GM18505 (cell line): Measurements from ENCODE around the gene B4GALT1.

ENCODE experiments used
- ATAC-seq: cut with Tn5 transposase; IDR thresholded peaks from one replicate; pipeline ENCODE4 v1.9.1; 2021; ENCODE audit not compliant: unreplicated experiment
- POLR2A ChIP-seq: IDR thresholded peaks from 4 replicates; pipeline ENCODE4 v1.6.1; 2011; ENCODE audit warnings: borderline replicate concordance; ENCODE audit not compliant: insufficient read depth, insufficient read length; ENCODE audit errors: extremely low read depth

The B4GALT1 gene

DNA sequence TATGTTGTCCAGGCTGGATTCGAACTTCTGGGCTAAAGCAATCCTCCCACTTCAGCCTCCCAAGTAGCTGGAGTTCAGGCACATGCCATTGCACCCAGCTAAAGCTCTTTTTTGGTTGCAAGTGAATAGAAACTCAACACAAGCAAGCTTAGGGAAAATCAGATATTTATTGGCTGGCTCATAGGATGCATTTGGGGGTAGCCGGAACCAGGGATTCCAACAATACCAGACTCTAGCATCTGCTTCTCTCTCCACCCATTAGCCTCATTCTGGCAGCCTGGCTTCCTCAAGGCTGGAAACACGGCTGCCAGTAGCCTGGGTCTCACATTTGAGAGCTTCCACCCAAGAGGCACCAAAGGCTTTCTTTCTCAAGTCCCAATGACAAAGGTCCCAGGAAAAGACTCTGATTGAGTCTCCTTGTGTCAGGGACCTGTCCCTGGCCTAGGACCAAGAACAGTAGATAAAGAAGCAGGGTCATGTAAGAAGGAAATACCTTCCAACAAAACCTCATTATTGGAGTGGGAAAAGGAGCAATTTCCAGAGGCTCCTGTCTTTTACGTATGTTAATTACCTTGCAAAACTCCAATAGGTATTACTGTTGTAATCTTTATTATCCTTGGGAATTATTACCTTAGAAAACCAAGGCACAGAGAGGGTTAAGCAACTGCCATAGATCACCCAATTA, 23.0 kb upstream of the B4GALT1 start:
- no peak for TF ChIP-seq POLR2A
- no peak for ATAC-seq

DNA sequence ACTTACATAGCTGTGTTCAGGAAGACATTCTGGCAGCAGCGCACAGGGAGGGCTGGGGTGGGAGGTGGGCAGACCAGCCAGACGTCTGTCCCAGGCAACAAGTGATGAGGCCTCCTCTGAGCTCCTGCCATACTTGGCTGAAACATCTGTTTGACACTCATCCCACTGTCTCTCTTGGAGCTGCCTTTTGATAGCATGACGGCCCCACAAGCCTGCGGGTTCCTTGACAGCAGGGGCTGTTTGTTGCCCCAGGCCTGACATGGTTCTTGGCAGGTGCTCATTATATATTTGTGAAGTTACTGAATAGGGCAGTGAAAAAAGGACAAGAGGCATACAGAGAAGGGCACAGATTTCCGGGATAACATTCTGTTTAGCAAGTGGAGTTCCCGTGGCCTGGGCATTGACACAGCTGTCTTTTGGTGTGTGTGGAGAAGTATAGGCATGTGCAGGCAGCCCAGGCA, 22.2 kb upstream of the B4GALT1 start:
- no peak for ATAC-seq

DNA sequence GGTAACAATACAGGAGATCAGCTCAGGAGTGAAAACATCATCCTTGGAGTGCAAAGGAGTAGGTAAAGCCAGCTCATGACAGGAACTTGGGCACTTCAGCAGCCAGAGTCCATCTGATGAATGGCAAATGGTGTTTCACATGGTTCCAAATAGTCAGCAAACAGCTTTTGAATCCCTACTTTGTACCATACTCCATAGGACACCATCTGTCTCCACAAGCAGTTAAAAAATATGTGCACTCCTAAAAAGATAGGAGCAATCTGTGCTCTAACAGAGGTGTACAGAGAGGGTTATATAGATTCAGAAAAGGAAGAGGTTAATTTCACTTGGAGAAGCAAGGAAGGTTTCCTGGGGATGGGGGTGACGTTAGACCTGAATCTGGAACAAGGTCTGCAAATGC, 21.6 kb upstream of the B4GALT1 start:
- no peak for ATAC-seq

More for the DNA sequence above, 22.2 kb upstream of the B4GALT1 start:
- TF ChIP-seq POLR2A = no peak

GRCh38 chr9:33187519-33188218, 20.5 kb upstream of the B4GALT1 start:
- ATAC-seq = no peak
- no peak for TF ChIP-seq POLR2A

More for the DNA sequence above, 21.6 kb upstream of the B4GALT1 start:
- TF ChIP-seq POLR2A = no peak

- no peak for ATAC-seq
- no peak for TF ChIP-seq POLR2A
Observed at GRCh38 chr9:33186457-33187168, 19.5 kb upstream of the B4GALT1 start.

DNA sequence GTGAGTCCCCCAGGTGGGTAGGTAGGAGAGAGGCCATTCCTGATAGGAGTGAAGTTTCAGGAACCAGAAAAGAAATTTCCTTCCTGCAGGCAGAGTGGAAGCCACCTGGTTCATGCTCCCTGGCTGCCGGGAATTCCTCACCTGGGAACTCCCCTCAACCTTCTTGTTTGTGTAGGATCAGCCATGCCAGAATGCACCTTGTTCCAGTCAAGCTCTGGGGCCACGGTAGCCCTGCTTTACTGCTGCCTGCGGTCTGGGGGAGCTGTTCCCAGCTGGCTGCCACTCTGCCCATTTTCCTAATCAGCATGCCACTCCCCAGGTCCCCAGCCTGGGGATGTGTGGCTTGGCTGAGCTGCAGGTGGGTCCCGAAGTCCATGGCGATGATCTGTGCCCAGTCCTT, 18.7 kb upstream of the B4GALT1 start:
- no peak for ATAC-seq
- no peak for TF ChIP-seq POLR2A

DNA sequence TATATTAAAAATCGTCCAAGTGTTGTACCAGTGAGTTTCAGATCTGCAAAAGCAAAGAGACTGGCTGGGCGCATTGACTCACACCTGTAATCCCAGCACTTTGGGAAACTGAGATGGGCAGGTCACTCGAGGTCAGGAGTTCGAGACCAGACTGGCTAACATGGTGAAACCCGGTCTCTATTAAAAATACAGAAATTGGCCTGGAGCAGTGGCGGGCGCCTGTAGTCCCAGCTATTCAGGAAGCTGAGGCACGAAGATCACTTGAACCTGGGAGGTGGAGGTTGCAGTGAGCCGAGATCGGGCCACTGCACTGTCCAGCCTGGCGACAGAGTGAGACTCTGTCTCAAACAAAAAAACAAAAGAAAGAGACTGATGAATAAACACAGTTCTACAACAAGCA, 18.3 kb upstream of the B4GALT1 start:
- no peak for TF ChIP-seq POLR2A
- no peak for ATAC-seq

- no peak for ATAC-seq
- TF ChIP-seq POLR2A = no peak
Observed at GRCh38 chr9:33184963-33185362, 17.8 kb upstream of the B4GALT1 start.

DNA sequence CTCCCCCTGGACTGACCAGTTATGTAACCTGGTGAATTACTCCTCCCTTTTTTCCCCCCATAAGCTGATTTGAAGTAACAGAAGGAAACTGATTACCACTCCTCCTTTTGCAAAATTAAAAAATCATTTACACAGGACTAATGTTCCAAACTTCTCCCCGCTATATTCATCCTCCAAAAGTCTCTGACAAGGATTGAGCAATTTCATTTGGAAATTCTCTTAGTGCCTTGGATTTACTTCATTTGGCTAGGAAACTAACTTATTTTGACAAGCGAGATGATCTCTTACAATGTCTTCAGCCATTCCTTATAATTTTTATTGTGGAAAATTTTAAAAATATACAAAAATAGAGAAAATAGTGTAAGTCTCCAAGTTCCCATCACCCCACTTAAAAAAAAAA, 15.4 kb upstream of the B4GALT1 start:
- TF ChIP-seq POLR2A = no peak
- no peak for ATAC-seq

DNA sequence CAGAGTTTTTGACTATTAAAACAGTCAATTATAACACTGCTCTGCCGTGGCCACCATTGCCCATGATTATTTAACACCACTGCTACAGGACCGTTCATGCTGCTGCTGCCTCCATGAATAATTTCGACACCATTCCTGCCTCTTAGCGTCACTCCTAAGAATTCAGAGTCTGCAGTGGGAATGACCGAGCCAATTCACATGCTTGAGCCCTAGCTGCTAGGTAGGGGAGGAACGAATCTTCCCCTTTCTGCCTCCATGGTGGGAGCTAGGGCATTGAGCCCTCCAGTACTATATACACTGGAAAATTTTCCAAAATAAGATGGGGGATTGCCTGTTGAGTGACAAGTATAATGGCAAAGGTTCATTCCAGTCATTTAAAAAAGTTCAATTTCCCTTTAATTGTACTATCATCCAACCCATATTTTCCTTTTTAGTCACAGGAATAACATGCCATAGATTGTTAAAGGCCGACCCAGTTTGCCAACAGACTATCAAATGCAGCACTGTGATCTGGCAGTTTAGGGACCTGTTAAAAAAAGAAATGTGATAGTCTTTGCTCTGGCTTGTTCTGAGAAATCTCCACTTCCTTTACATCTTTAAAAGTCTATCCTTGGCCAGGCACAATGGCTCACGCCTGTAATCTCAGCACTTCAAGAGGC, 13.5 kb upstream of the B4GALT1 start:
- ATAC-seq = no peak
- TF ChIP-seq POLR2A = no peak

- no peak for TF ChIP-seq POLR2A
- ATAC-seq = no peak
Observed at GRCh38 chr9:33178972-33179697, 12.0 kb upstream of the B4GALT1 start.

DNA sequence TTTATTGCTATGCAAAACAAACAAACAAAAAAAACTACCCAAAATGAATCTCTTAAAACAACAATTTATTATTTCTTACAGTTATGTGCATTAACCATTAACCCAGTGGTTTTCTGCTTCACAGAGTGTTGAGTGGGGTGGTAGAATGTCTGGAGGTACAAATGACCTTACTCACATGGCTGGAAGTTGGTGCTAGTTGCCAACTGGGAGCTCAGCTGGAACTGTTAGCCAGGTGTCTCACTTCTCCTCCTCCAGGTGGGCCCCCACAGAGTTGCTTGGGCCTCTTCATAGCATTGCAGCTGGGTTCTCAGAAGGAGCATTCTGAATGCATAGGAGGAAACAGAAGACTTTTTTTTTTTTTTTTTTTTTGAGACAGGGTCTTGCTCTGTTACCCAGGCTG, 10.5 kb upstream of the B4GALT1 start:
- ATAC-seq = peak; percentile 83
- no peak for TF ChIP-seq POLR2A

DNA sequence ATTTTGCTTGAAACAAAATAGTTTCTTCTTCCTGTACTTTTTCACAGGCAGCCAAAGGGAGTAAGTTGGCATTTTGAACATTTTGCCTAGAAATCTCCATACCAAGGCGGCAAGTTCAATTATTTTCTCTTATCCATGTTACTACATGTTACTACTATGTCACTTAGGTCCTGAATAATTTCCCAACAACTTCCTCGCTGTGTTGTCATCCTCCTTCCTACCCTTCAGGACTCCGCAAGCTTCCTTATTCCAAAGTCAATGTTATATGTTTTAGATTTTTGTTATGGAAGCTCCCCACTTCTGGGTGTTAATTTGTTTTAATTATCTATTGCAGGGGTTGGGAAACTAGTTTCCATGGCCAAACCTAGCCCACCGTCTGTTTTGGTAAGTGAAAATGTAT, 9.9 kb upstream of the B4GALT1 start:
- TF ChIP-seq POLR2A = no peak
- ATAC-seq = no peak
